CD4-positive, alpha-beta T cell treated with Interleukin-6 at 100 ng/mL for 8 hours (primary cell): ENCODE data around the gene FADS3.
"Not testable (repeated sequence)": the region's sequence is repeated elsewhere in the genome, so short reads cannot be mapped to it uniquely, and the experiment has no call there.

ENCODE experiments used
- DNase-seq: peaks from one replicate; pipeline ENCODE4 v3.0.0-alpha.2; 2020; ENCODE audit warnings: mixed read lengths, low spot score

Gene FADS3

GRCh38 chr11:61897387-61898246, 6.3 kb upstream of the FADS3 start:
- DNase-seq: peak; percentile 65

GRCh38 chr11:61896665-61897386, 5.5 kb upstream of the FADS3 start:
- no peak for DNase-seq

- no peak for DNase-seq
Observed at GRCh38 chr11:61895718-61896059, 4.3 kb upstream of the FADS3 start.

- DNase-seq: no peak
Observed at GRCh38 chr11:61895046-61895717, 3.8 kb upstream of the FADS3 start.

- no peak for DNase-seq
Observed at GRCh38 chr11:61893981-61894380, 2.6 kb upstream of the FADS3 start.

- no peak for DNase-seq
Observed at GRCh38 chr11:61892085-61892370, 683 bp upstream of the FADS3 start.

- DNase-seq: peak; percentile 30
Observed at GRCh38 chr11:61890529-61891330, 615 bp downstream of the FADS3 start.

GRCh38 chr11:61889831-61890230, 1.5 kb downstream of the FADS3 start:
- DNase-seq: no peak

GRCh38 chr11:61888590-61888989, 2.8 kb downstream of the FADS3 start:
- DNase-seq: no peak

- no peak for DNase-seq
Observed at GRCh38 chr11:61887839-61888494, 3.4 kb downstream of the FADS3 start.

GRCh38 chr11:61886643-61887042, 4.7 kb downstream of the FADS3 start:
- no peak for DNase-seq

- DNase-seq: no peak
Observed at GRCh38 chr11:61885784-61886580, 5.4 kb downstream of the FADS3 start.

- no peak for DNase-seq
Observed at GRCh38 chr11:61885166-61885778, 6.1 kb downstream of the FADS3 start.

- no peak for DNase-seq
Observed at GRCh38 chr11:61883947-61884346, 7.4 kb downstream of the FADS3 start.

GRCh38 chr11:61883327-61883726, 8.0 kb downstream of the FADS3 start:
- DNase-seq: no peak

- DNase-seq: no peak
Observed at GRCh38 chr11:61882879-61883278, 8.5 kb downstream of the FADS3 start.

- DNase-seq: not testable (repeated sequence)
Observed at GRCh38 chr11:61882267-61882666, 9.1 kb downstream of the FADS3 start.

GRCh38 chr11:61881397-61881796, 9.9 kb downstream of the FADS3 start:
- DNase-seq: no peak

- no peak for DNase-seq
Observed at GRCh38 chr11:61880454-61880853, 10.9 kb downstream of the FADS3 start.

- DNase-seq: no peak
Observed at GRCh38 chr11:61880031-61880430, 11.3 kb downstream of the FADS3 start.
